ENCODE data around the gene KIAA1217. TPM values are rescaled to one million over a fixed set of nuclear protein-coding genes. Genes with fewer than 3 reads are reported as not detected.

The KIAA1217 gene
- polyA plus RNA-seq, 3 donors = not detected

GRCh38 chr10:24390146-24390700 is 181.3 kb downstream of the KIAA1217 start:
- peaks cover 0 to 4% (median under 1%) of the 10 kb centered on the region in 3 donors for H3K27me3 Mint-ChIP-seq (ENCODE audit: low read depth in 3 of 3)
- no peaks in the 10 kb centered on the region for H3K4me1 Mint-ChIP-seq
- Histone ChIP-seq H2AFZ (ENCODE audit: insufficient read depth, low read depth, low read length, poor library complexity, severe bottlenecking) (no peak overlapping the region), H3K36me3 (replicated peaks in 1 of 2; ENCODE audit: control insufficient read depth in 1 of 2, insufficient read depth in 2 of 2, low read length in 2 of 2) (no peaks in the 10 kb centered on the region), H4K20me1 (ENCODE audit: insufficient read depth, low read length) (no peaks in the 10 kb centered on the region), H3K4me2 (replicated peaks; ENCODE audit: extremely low read depth, low read length, poor library complexity, severe bottlenecking) (no peak overlapping the region), H3K79me2 (ENCODE audit: insufficient read depth, low read length) (no peaks in the 10 kb centered on the region), H3K4me1 (ENCODE audit: control insufficient read depth in 1 of 2, insufficient read depth in 2 of 2, low read length in 2 of 2) (no peaks in the 10 kb centered on the region), H3K4me3 (replicated peaks in 1 of 3; ENCODE audit: low read depth in 2 of 3, low read length in 3 of 3) (no peak overlapping the region), H3K27ac (ENCODE audit: low read depth in 1 of 2, low read length in 2 of 2) (no peak overlapping the region), H3K9me3 (replicated peaks in 1 of 2; ENCODE audit: control insufficient read depth in 1 of 2, insufficient read depth in 1 of 2, low read length in 2 of 2) (no peaks in the 10 kb centered on the region), H3K9ac (ENCODE audit: insufficient read depth, low read length, poor library complexity, severe bottlenecking) (no peak overlapping the region), H3K27me3 (ENCODE audit: control insufficient read depth in 2 of 2, insufficient read depth in 2 of 2, low read length in 2 of 2) (no peaks in the 10 kb centered on the region)
- H3K9me3 Mint-ChIP-seq = peaks cover 0 to 2% (median 0%) of the 10 kb centered on the region in 7 donors
- TF ChIP-seq, protein P1, sequence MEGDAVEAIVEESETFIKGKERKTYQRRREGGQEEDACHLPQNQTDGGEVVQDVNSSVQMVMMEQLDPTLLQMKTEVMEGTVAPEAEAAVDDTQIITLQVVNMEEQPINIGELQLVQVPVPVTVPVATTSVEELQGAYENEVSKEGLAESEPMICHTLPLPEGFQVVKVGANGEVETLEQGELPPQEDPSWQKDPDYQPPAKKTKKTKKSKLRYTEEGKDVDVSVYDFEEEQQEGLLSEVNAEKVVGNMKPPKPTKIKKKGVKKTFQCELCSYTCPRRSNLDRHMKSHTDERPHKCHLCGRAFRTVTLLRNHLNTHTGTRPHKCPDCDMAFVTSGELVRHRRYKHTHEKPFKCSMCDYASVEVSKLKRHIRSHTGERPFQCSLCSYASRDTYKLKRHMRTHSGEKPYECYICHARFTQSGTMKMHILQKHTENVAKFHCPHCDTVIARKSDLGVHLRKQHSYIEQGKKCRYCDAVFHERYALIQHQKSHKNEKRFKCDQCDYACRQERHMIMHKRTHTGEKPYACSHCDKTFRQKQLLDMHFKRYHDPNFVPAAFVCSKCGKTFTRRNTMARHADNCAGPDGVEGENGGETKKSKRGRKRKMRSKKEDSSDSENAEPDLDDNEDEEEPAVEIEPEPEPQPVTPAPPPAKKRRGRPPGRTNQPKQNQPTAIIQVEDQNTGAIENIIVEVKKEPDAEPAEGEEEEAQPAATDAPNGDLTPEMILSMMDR (IDR thresholded peaks at IDR 0.05) = no peak
- WGBS (ENCODE audit: insufficient coverage) = no CpG with 5 or more reads among the region's 2 CpGs
- no peaks in the 10 kb centered on the region for H3K36me3 Mint-ChIP-seq
- DNase-seq = no peak
- H3K27ac Mint-ChIP-seq = no peak overlapping the region
- intact Hi-C loops (cut with micrococcal nuclease) = no loop called here
- H3K4me3 Mint-ChIP-seq = no peak overlapping the region

DNA sequence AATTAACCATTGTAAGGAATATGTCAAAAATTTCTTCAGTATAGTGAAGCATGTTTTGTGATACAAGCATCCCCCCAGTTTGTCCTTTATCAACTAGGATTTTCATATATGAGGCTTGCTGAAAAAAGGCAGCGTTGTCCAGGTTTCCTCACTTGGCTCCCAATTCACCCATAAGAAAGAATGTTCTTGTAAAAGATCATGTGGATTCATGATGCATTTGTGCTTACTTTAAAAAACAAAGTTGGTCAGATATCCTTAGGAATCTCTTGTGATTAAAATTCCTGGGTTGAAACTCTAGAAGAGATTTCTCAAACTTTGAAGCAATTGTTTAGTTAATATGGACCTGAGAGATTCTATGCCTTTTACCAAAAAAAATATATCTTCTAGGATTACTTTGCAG is 181.8 kb downstream of the KIAA1217 start:
- H3K27ac Mint-ChIP-seq = no peak overlapping the region
- WGBS (ENCODE audit: insufficient coverage) = no CpG with 5 or more reads among the region's 1 CpG

More for the DNA sequence above, 181.8 kb downstream of the KIAA1217 start:
- H3K4me3 Mint-ChIP-seq = no peak overlapping the region
- TF ChIP-seq, protein P1 (IDR thresholded peaks at IDR 0.05) = no peak
- Histone ChIP-seq H3K9ac (ENCODE audit: insufficient read depth, low read length, poor library complexity, severe bottlenecking) (no peak overlapping the region), H3K4me2 (replicated peaks; ENCODE audit: extremely low read depth, low read length, poor library complexity, severe bottlenecking) (no peak overlapping the region), H3K79me2 (ENCODE audit: insufficient read depth, low read length) (no peaks in the 10 kb centered on the region), H3K4me1 (ENCODE audit: control insufficient read depth in 1 of 2, insufficient read depth in 2 of 2, low read length in 2 of 2) (no peaks in the 10 kb centered on the region), H3K4me3 (replicated peaks in 1 of 3; ENCODE audit: low read depth in 2 of 3, low read length in 3 of 3) (no peak overlapping the region), H3K9me3 (replicated peaks in 1 of 2; ENCODE audit: control insufficient read depth in 1 of 2, insufficient read depth in 1 of 2, low read length in 2 of 2) (no peaks in the 10 kb centered on the region), H3K27ac (ENCODE audit: low read depth in 1 of 2, low read length in 2 of 2) (no peak overlapping the region), H3K36me3 (replicated peaks in 1 of 2; ENCODE audit: control insufficient read depth in 1 of 2, insufficient read depth in 2 of 2, low read length in 2 of 2) (no peaks in the 10 kb centered on the region), H3K27me3 (ENCODE audit: control insufficient read depth in 2 of 2, insufficient read depth in 2 of 2, low read length in 2 of 2) (no peaks in the 10 kb centered on the region), H2AFZ (ENCODE audit: insufficient read depth, low read depth, low read length, poor library complexity, severe bottlenecking) (no peak overlapping the region), H4K20me1 (ENCODE audit: insufficient read depth, low read length) (no peaks in the 10 kb centered on the region)
- peaks cover 0 to 3% (median 3%) of the 10 kb centered on the region in 3 donors for H3K27me3 Mint-ChIP-seq (ENCODE audit: low read depth in 3 of 3)
- peaks cover 0 to 3% (median 0%) of the 10 kb centered on the region in 7 donors for H3K9me3 Mint-ChIP-seq
- intact Hi-C loops (cut with micrococcal nuclease) = no loop called here
- no peaks in the 10 kb centered on the region for H3K36me3 Mint-ChIP-seq
- no peaks in the 10 kb centered on the region for H3K4me1 Mint-ChIP-seq
- DNase-seq = no peak
